GM19035 (cell line): Measurements from ENCODE around the gene ATP1A4.
"Not testable (repeated sequence)": the region's sequence is repeated elsewhere in the genome, so short reads cannot be mapped to it uniquely, and the experiment has no call there.

Experiments used
- ATAC-seq: cut with Tn5 transposase; IDR thresholded peaks from one replicate; pipeline ENCODE4 v1.9.1; 2021; ENCODE audit not compliant: unreplicated experiment

ATP1A4 gene

DNA sequence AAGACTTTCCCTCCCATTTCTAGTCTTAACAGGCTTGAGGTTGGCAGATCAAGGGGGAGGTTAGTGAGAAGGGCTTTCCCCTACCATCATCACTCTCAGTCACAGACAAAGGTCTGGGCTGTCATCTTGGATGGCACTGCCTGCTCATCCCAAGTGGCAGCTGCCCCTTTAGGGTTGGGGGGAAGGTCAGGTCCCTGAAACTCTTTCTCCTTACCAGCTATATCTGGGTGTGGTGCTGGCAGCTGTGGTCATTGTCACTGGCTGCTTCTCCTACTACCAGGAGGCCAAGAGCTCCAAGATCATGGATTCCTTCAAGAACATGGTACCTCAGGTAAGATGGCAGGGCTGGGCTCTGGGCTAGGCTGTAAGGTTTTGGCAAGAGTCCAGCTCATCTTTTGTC lies 27.7 kb upstream of the ATP1A4 start:
- ATAC-seq, result no peak

DNA sequence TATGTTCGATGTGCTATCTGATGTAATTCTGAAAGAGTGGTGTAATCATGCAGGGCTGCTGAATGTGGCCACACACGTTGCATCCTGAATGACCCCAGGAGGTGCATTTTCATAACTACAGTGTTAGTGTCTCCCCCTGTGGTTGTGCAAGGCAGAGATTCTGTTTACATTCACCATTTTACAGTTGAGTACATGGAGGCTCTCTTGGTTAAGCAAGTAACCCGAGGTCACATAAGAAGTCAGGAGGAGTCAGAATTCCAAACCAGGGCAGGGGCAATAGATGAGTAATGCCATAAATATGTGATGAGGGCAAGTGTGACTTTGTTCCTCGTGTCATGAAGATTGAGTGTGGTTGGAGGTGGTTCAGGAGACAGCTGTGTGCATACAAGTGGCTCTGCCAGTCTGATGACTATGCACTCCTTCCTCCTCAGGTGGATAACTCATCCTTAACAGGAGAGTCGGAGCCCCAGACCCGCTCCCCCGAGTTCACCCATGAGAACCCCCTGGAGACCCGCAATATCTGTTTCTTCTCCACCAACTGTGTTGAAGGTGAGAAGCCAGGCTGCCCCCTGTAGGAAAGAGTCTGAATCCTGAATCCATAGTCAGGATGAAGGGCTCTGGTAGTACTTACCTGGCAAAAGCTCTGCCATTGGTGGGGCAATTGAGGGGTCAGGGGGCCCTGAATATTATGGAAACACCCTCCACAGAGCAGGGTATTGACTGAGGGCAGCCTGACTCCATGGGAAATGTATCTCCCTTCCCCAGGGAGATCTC lies 26.5 kb upstream of the ATP1A4 start:
- no peak for ATAC-seq

GRCh38 chr1:160125746-160126145 lies 25.7 kb upstream of the ATP1A4 start:
- no peak for ATAC-seq

GRCh38 chr1:160126342-160126741 lies 25.1 kb upstream of the ATP1A4 start:
- ATAC-seq, result not testable (repeated sequence)

DNA sequence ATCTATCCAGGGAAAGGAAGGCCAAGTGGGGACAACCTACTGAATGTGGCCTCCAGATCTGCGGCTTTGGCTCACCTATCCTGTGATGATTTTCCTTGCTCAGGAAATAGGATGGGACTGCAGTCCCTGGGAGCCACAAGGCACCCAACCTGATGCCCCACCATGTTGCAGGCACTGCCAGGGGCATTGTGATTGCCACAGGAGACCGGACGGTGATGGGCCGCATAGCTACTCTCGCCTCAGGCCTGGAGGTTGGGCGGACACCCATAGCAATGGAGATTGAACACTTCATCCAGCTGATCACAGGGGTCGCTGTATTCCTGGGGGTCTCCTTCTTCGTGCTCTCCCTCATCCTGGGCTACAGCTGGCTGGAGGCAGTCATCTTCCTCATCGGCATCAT lies 24.0 kb upstream of the ATP1A4 start:
- no peak for ATAC-seq

GRCh38 chr1:160127865-160128523 lies 23.4 kb upstream of the ATP1A4 start:
- ATAC-seq, result no peak

GRCh38 chr1:160128636-160129035 lies 22.8 kb upstream of the ATP1A4 start:
- no peak for ATAC-seq

- ATAC-seq, result no peak
Measured at GRCh38 chr1:160129046-160129445, 22.4 kb upstream of the ATP1A4 start.

DNA sequence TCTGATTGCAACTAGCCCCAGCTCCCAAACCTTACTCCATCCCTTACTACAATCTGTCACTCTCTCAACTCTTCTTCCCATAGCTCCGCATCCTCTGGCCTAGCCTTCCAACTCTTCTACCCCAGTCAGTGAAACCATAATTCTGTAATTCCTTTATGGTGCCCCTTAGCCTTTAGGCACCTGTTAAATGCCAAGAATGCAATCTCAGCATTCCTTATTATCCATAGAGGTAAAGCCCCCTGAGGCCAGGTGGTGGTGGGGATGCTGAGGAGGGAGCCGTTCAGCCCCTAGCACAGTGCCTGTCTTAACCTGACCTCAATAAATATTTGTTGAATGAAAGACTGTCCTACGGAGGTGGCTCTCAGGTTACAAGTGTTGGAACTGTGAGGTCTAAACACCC lies 21.8 kb upstream of the ATP1A4 start:
- ATAC-seq, result no peak

DNA sequence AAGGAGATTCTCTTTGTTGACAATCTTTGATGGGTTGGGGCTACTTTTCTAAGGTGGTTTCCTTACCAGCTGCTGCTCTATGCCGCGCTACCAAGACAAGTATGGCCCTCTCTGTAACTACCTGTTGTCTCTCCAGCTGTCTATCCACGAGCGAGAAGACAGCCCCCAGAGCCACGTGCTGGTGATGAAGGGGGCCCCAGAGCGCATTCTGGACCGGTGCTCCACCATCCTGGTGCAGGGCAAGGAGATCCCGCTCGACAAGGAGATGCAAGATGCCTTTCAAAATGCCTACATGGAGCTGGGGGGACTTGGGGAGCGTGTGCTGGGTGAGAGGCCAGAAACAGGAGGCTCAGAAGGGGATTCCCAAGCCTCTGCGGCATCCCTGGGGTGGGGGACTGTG lies 21.4 kb upstream of the ATP1A4 start:
- ATAC-seq, result no peak

GRCh38 chr1:160130486-160130885 lies 20.9 kb upstream of the ATP1A4 start:
- ATAC-seq, result no peak

GRCh38 chr1:160130939-160131338 lies 20.5 kb upstream of the ATP1A4 start:
- ATAC-seq, result no peak

GRCh38 chr1:160131803-160132565 lies 19.4 kb upstream of the ATP1A4 start:
- no peak for ATAC-seq

- no peak for ATAC-seq
Measured at GRCh38 chr1:160133990-160134770, 17.2 kb upstream of the ATP1A4 start.

- no peak for ATAC-seq
Measured at GRCh38 chr1:160134791-160135572, 16.4 kb upstream of the ATP1A4 start.

DNA sequence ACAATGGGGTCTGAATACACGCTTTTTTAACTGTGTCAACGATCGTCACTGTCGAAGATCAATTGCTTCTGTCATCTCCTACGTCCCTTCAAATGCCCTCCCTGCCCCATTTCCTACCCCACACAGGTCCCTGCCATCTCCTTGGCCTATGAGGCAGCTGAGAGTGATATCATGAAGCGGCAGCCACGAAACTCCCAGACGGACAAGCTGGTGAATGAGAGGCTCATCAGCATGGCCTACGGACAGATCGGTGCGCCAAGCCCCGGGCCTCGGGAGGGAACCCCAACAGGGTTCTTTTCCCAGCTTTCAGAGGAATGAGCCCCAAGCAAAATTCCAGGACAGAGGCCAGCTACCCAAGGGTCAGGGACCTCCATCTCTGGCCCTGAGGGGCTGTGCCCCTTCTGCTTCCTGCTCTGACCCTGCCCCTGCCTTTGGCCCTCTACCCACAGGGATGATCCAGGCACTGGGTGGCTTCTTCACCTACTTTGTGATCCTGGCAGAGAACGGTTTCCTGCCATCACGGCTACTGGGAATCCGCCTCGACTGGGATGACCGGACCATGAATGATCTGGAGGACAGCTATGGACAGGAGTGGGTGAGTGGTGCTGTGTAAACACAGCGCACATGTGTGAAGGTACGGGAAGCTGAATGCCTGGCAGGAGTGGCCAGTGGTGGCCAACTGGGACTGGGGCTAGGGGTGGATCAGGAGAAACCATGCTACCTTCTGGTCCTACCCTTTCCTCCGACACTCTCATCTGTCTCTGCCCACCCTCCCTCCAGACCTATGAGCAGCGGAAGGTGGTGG lies 15.1 kb upstream of the ATP1A4 start:
- no peak for ATAC-seq

- no peak for ATAC-seq
Measured at GRCh38 chr1:160136926-160137200, 14.5 kb upstream of the ATP1A4 start.

- ATAC-seq, result no peak
Measured at GRCh38 chr1:160137216-160137862, 14.1 kb upstream of the ATP1A4 start.

DNA sequence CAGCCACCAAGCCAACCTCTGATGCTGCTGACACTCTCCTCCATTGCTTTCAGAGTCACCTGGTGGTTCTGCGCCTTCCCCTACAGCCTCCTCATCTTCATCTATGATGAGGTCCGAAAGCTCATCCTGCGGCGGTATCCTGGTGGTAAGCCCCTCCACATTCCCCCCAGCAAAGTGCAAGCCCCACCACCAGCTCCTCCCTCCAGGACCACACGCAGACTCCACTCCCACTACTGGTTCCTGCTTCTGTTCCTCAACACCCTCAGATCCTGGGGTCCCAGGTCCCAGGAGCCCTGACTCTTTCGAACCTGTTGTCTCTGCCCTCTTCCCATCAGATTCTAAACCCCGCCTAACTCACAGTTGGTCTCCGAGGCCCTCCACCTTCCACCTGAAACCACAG lies 11.6 kb upstream of the ATP1A4 start:
- ATAC-seq, result no peak
